ENCODE data around the gene PRKAG2. TPM values are rescaled to one million over a fixed set of nuclear protein-coding genes. Genes with fewer than 3 reads are reported as not detected.

PRKAG2 gene
- total and polyA plus RNA-seq, 2 experiments from 2014 or later = 9.1 to 14.9 TPM

DNA sequence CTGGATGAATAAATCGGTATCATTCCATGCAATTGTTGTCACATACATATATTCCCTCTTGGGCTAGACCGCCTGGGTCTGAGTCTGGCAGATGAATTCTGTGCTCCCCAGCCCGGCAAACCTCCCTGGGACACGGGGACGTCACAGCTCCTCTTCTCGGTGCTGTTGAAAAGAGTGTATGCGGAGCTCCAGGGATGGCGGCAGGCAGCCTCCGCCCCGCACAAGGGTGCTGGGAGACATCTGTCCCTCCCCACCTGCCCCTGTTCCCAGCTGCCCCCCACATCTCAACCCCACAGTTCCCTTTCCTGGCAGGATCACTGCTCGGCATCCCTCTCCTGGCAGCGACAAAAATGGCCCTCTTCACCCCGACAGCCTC lies 32.1 kb downstream of the PRKAG2 start:
- Mint-ChIP-seq H3K4me3 (no peak overlapping the region), H3K9me3 (no peaks in the 10 kb centered on the region), H3K36me3 (ENCODE audit: low read depth) (no peaks in the 10 kb centered on the region), H3K4me1 (no peaks in the 10 kb centered on the region), H3K27ac (no peak overlapping the region), H3K27me3 (ENCODE audit: insufficient read depth, low read depth, poor library complexity) (peaks cover 6% of the 10 kb centered on the region)
- no peak overlapping the region for H3K27ac ChIP-seq (ENCODE audit: low read depth)
- H3K4me2 ChIP-seq = no peak overlapping the region
- no peak overlapping the region for H3K4me3 ChIP-seq
- TF ChIP-seq JUNB (IDR thresholded peaks at IDR 0.05; ENCODE audit: unreplicated experiment) = no peak
- TF ChIP-seq ZNF331 (CRISPR knock-in tag; IDR thresholded peaks at IDR 0.05; ENCODE audit: low read depth) = no peak
- no peak for TF ChIP-seq STAT1 (IDR thresholded peaks at IDR 0.05; ENCODE audit: unreplicated experiment)
- TF ChIP-seq, protein P1, sequence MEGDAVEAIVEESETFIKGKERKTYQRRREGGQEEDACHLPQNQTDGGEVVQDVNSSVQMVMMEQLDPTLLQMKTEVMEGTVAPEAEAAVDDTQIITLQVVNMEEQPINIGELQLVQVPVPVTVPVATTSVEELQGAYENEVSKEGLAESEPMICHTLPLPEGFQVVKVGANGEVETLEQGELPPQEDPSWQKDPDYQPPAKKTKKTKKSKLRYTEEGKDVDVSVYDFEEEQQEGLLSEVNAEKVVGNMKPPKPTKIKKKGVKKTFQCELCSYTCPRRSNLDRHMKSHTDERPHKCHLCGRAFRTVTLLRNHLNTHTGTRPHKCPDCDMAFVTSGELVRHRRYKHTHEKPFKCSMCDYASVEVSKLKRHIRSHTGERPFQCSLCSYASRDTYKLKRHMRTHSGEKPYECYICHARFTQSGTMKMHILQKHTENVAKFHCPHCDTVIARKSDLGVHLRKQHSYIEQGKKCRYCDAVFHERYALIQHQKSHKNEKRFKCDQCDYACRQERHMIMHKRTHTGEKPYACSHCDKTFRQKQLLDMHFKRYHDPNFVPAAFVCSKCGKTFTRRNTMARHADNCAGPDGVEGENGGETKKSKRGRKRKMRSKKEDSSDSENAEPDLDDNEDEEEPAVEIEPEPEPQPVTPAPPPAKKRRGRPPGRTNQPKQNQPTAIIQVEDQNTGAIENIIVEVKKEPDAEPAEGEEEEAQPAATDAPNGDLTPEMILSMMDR (conservative IDR thresholded peaks at IDR 0.05; ENCODE audit: low read depth in 2 of 2) = no peak
- TF ChIP-seq ZNF114 (CRISPR knock-in tag; IDR thresholded peaks at IDR 0.05) = no peak
- no peak for TF ChIP-seq EZH2phosphoT487 (IDR thresholded peaks at IDR 0.05; ENCODE audit: unreplicated experiment)
- no peak for TF ChIP-seq EZH2 (IDR thresholded peaks at IDR 0.05; ENCODE audit: low read depth, unreplicated experiment)
- TF ChIP-seq, protein P2, sequence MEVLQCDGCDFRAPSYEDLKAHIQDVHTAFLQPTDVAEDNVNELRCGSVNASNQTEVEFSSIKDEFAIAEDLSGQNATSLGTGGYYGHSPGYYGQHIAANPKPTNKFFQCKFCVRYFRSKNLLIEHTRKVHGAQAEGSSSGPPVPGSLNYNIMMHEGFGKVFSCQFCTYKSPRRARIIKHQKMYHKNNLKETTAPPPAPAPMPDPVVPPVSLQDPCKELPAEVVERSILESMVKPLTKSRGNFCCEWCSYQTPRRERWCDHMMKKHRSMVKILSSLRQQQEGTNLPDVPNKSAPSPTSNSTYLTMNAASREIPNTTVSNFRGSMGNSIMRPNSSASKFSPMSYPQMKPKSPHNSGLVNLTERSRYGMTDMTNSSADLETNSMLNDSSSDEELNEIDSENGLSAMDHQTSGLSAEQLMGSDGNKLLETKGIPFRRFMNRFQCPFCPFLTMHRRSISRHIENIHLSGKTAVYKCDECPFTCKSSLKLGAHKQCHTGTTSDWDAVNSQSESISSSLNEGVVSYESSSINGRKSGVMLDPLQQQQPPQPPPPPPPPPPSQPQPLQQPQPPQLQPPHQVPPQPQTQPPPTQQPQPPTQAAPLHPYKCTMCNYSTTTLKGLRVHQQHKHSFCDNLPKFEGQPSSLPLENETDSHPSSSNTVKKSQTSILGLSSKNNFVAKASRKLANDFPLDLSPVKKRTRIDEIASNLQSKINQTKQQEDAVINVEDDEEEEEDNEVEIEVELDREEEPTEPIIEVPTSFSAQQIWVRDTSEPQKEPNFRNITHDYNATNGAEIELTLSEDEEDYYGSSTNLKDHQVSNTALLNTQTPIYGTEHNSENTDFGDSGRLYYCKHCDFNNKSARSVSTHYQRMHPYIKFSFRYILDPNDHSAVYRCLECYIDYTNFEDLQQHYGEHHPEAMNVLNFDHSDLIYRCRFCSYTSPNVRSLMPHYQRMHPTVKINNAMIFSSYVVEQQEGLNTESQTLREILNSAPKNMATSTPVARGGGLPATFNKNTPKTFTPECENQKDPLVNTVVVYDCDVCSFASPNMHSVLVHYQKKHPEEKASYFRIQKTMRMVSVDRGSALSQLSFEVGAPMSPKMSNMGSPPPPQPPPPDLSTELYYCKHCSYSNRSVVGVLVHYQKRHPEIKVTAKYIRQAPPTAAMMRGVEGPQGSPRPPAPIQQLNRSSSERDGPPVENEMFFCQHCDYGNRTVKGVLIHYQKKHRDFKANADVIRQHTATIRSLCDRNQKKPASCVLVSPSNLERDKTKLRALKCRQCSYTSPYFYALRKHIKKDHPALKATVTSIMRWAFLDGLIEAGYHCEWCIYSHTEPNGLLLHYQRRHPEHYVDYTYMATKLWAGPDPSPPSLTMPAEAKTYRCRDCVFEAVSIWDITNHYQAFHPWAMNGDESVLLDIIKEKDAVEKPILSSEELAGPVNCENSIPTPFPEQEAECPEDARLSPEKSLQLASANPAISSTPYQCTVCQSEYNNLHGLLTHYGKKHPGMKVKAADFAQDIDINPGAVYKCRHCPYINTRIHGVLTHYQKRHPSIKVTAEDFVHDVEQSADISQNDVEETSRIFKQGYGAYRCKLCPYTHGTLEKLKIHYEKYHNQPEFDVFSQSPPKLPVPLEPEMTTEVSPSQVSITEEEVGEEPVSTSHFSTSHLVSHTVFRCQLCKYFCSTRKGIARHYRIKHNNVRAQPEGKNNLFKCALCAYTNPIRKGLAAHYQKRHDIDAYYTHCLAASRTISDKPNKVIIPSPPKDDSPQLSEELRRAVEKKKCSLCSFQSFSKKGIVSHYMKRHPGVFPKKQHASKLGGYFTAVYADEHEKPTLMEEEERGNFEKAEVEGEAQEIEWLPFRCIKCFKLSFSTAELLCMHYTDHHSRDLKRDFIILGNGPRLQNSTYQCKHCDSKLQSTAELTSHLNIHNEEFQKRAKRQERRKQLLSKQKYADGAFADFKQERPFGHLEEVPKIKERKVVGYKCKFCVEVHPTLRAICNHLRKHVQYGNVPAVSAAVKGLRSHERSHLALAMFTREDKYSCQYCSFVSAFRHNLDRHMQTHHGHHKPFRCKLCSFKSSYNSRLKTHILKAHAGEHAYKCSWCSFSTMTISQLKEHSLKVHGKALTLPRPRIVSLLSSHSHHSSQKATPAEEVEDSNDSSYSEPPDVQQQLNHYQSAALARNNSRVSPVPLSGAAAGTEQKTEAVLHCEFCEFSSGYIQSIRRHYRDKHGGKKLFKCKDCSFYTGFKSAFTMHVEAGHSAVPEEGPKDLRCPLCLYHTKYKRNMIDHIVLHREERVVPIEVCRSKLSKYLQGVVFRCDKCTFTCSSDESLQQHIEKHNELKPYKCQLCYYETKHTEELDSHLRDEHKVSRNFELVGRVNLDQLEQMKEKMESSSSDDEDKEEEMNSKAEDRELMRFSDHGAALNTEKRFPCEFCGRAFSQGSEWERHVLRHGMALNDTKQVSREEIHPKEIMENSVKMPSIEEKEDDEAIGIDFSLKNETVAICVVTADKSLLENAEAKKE (CRISPR knock-in tag; IDR thresholded peaks at IDR 0.05) = no peak
- no peak for TF ChIP-seq CREB1 (CRISPR knock-in tag; IDR thresholded peaks at IDR 0.05; ENCODE audit: low read depth)
- TF ChIP-seq NANOG (IDR thresholded peaks at IDR 0.05; ENCODE audit: borderline replicate concordance) = no peak
- no peak for TF ChIP-seq POLR2AphosphoS5 (IDR thresholded peaks at IDR 0.05; ENCODE audit: low read depth)
- no peaks in the 10 kb centered on the region for H4K20me1 ChIP-seq (replicated peaks; ENCODE audit: insufficient read depth)
- H3F3A ChIP-seq (replicated peaks; ENCODE audit: low read depth) = no peaks in the 10 kb centered on the region
- no peak for ATAC-seq
- no peak overlapping the region for H2AFZ ChIP-seq
- no peaks in the 10 kb centered on the region for H3K27me3 ChIP-seq (ENCODE audit: insufficient read depth)
- 0 out of 2 replicates have a peak, but pooled peaks cover 2% of the 10 kb centered on the region for H3K9me2 ChIP-seq (ENCODE audit: insufficient read depth)
- H3K36me3 ChIP-seq (ENCODE audit: insufficient read depth) = no peaks in the 10 kb centered on the region
- no peaks in the 10 kb centered on the region for H3K79me2 ChIP-seq (replicated peaks; ENCODE audit: insufficient read depth)
- H3K4me1 ChIP-seq (ENCODE audit: insufficient read depth) = no peaks in the 10 kb centered on the region
- DNase-seq (ENCODE audit: low spot score) = no peak
